ENCODE measurements around the gene ABLIM3.

ABLIM3 gene

GRCh38 chr5:149240354-149240998 lies 99.2 kb downstream of the ABLIM3 start:
- in situ Hi-C loops (cut with MboI; ENCODE audit: low sequenced_read_pairs): no loop called here

- in situ Hi-C loops (cut with MboI; ENCODE audit: low sequenced_read_pairs): no loop called here
Measured at GRCh38 chr5:149242339-149242738, 101.0 kb downstream of the ABLIM3 start.

GRCh38 chr5:149246906-149247305 lies 105.6 kb downstream of the ABLIM3 start:
- in situ Hi-C loops (cut with MboI; ENCODE audit: low sequenced_read_pairs): no loop called here

- in situ Hi-C loops (cut with MboI; ENCODE audit: low sequenced_read_pairs): no loop called here
Measured at GRCh38 chr5:149247726-149248125, 106.4 kb downstream of the ABLIM3 start.

GRCh38 chr5:149251546-149251945 lies 110.3 kb downstream of the ABLIM3 start:
- in situ Hi-C loops (cut with MboI; ENCODE audit: low sequenced_read_pairs): loop anchor here (25.0 kb wide), 1 partner anchor 514 kb away; no protein-coding TSS in a partner anchor

GRCh38 chr5:149254506-149254905 lies 113.2 kb downstream of the ABLIM3 start:
- in situ Hi-C loops (cut with MboI; ENCODE audit: low sequenced_read_pairs): loop anchor here (25.0 kb wide), 1 partner anchor 517 kb away; no protein-coding TSS in a partner anchor

- in situ Hi-C loops (cut with MboI; ENCODE audit: low sequenced_read_pairs): loop anchor here (25.0 kb wide), 1 partner anchor 519 kb away; no protein-coding TSS in a partner anchor
Measured at GRCh38 chr5:149256451-149256850, 115.2 kb downstream of the ABLIM3 start.

- in situ Hi-C loops (cut with MboI; ENCODE audit: low sequenced_read_pairs): loop anchor here (25.0 kb wide), 1 partner anchor 520 kb away; no protein-coding TSS in a partner anchor
Measured at GRCh38 chr5:149257131-149257530, 115.8 kb downstream of the ABLIM3 start.

GRCh38 chr5:149257889-149258705 lies 116.8 kb downstream of the ABLIM3 start:
- in situ Hi-C loops (cut with MboI; ENCODE audit: low sequenced_read_pairs): loop anchor here (25.0 kb wide), 1 partner anchor 521 kb away; no protein-coding TSS in a partner anchor

GRCh38 chr5:149260761-149261160 lies 119.5 kb downstream of the ABLIM3 start:
- in situ Hi-C loops (cut with MboI; ENCODE audit: low sequenced_read_pairs): loop anchor here (10.0 to 25.0 kb wide), 2 partner anchors 116 to 523 kb away; partner anchors contain the start of gene ABLIM3

GRCh38 chr5:149261246-149261645 lies 120.0 kb downstream of the ABLIM3 start:
- in situ Hi-C loops (cut with MboI; ENCODE audit: low sequenced_read_pairs): loop anchor here (10.0 to 25.0 kb wide), 2 partner anchors 116 to 524 kb away; partner anchors contain the start of gene ABLIM3

- in situ Hi-C loops (cut with MboI; ENCODE audit: low sequenced_read_pairs): loop anchor here (10.0 to 25.0 kb wide), 2 partner anchors 118 to 525 kb away; partner anchors contain the start of gene ABLIM3
Measured at GRCh38 chr5:149262315-149262714, 121.0 kb downstream of the ABLIM3 start.

- in situ Hi-C loops (cut with MboI; ENCODE audit: low sequenced_read_pairs): loop anchor here (10.0 to 25.0 kb wide), 2 partner anchors 120 to 527 kb away; partner anchors contain the start of gene ABLIM3
Measured at GRCh38 chr5:149264439-149265067, 123.3 kb downstream of the ABLIM3 start.

GRCh38 chr5:149265068-149265465 lies 123.8 kb downstream of the ABLIM3 start:
- in situ Hi-C loops (cut with MboI; ENCODE audit: low sequenced_read_pairs): loop anchor here (10.0 to 25.0 kb wide), 2 partner anchors 120 to 528 kb away; partner anchors contain the start of gene ABLIM3

- in situ Hi-C loops (cut with MboI; ENCODE audit: low sequenced_read_pairs): loop anchor here (10.0 to 25.0 kb wide), 2 partner anchors 121 to 528 kb away; partner anchors contain the start of gene ABLIM3
Measured at GRCh38 chr5:149265597-149265996, 124.3 kb downstream of the ABLIM3 start.

GRCh38 chr5:149267241-149267973 lies 126.1 kb downstream of the ABLIM3 start:
- in situ Hi-C loops (cut with MboI; ENCODE audit: low sequenced_read_pairs): loop anchor here (10.0 to 25.0 kb wide), 2 partner anchors 123 to 530 kb away; partner anchors contain the start of gene ABLIM3

GRCh38 chr5:149268928-149269557 lies 127.8 kb downstream of the ABLIM3 start:
- in situ Hi-C loops (cut with MboI; ENCODE audit: low sequenced_read_pairs): loop anchor here (10.0 to 25.0 kb wide), 2 partner anchors 124 to 532 kb away; partner anchors contain the start of gene ABLIM3

- in situ Hi-C loops (cut with MboI; ENCODE audit: low sequenced_read_pairs): loop anchor here (25.0 kb wide), 1 partner anchor 534 kb away; no protein-coding TSS in a partner anchor
Measured at GRCh38 chr5:149271195-149271715, 130.0 kb downstream of the ABLIM3 start.
